GM12878 (cell line): ENCODE data around the gene MAPKAPK3.

ENCODE experiments used
- CTCF ChIP-seq, 3 experiments: IDR thresholded peaks in 2 of 3; conservative IDR thresholded peaks in 1 of 3; 2 replicates each; pipeline ENCODE4 v1.5.1; 2011; ENCODE audit warnings: low read depth in 3 of 3, low read length in 3 of 3, mild to moderate bottlenecking in 3 of 3, control low read depth in 2 of 3, moderate library complexity in 2 of 3, inconsistent platforms in 1 of 3, mixed read lengths in 1 of 3; ENCODE audit not compliant: control insufficient read depth in 2 of 3, insufficient read depth in 1 of 3; ENCODE audit errors: extremely low read depth in 1 of 3
- RCOR1 ChIP-seq: conservative IDR thresholded peaks from 2 replicates; pipeline ENCODE4 v1.6.1; 2012; ENCODE audit warnings: low read depth, low read length, improper control_type of control experiment

DNA sequence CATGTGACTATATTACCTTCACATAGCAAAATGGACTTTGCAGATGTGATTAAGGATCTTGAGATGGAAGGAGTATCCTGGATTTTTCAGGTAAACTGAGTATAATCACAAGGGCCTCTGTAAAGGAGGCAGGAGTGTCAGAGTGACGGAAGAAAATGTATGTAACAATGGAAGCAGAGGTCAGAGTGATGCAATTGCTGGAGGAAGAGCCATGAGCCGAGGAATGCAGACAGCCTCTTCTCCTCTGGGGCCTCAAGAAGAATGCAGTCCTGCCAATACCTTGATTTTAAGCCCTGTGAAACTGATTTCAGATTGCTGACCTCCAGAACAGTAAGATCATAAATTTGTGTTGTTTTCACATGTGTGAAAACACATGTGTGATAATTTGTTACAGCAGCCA lies 32.6 kb upstream of the MAPKAPK3 start:
- TF ChIP-seq RCOR1 (no peak), CTCF (IDR thresholded peaks at IDR 0.05 in 2 of 3, conservative IDR thresholded peaks at IDR 0.05 in 1 of 3; ENCODE audit: control insufficient read depth in 2 of 3, extremely low read depth in 1 of 3, insufficient read depth in 1 of 3, low read depth in 3 of 3, low read length in 3 of 3) (no peak)
